GM21786 (cell line): ENCODE measurements around the gene CEP95.
"Not testable (repeated sequence)": the region's sequence is repeated elsewhere in the genome, so short reads cannot be mapped to it uniquely, and the experiment has no call there.

Experiments
- ATAC-seq: cut with Tn5 transposase; IDR thresholded peaks from one replicate; pipeline ENCODE4 v1.9.1; 2021; ENCODE audit not compliant: unreplicated experiment

The CEP95 gene

DNA sequence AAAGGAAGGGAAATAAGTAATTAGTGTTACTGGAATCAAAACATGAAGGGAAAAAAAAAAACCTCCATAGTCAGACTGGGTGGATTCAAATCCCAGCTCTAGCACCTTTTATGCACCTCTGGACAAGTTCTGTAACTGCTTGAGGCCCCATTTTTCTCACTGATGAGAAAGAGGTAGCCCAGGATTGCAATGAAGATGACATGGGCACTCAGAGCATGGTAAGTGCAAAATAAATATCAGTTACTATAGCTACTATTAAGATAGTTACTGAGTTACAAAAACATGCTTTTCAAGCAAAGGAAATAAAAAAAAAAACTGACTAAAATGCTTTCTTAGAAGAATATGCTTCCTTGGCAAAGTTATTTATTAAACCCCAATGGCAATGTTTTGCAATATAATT is 58.8 kb downstream of the CEP95 start:
- no peak for ATAC-seq

DNA sequence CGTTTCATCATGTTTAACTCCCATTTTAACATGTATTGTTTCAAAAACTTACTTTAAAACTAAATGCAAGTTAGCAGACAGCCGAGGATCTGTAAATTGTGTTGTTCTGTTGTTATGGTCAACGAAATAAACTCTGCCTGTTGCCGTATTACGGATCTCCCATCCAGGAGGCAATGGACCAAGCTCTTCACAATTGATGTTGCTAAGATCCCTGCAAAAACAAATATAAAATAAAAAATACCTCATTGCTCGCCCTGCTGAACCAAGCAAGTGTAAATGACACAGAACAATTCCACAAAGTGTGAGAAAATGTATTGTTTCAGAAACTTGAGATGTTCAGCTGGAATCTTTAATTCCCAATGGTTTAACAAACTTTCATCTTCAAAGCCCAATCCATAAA is 65.0 kb downstream of the CEP95 start:
- ATAC-seq: no peak

DNA sequence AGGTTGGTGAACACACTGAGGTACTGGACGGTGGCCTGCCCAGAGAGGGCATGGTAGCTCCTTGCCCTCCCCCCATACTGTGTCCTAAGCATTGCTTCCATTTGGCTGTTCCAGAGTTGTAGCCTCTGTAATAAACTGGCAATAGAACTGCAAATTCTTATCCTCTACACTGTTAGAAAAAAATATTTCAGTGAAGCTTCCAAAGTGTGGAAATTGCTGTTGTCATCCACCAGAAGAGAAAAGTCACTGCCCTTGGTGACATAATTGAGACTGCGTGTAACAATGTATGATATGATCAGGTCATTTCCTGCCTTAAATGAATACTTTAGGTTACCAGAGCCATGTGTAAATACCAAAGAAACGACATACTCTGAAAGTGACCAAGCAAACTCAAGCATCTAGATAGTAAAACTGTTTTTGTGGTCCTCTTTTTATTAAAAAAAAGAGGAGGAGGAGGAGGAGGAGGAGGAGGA is 65.9 kb downstream of the CEP95 start:
- ATAC-seq: no peak

- no peak for ATAC-seq
Measured at GRCh38 chr17:64573214-64573613, 66.4 kb downstream of the CEP95 start.

DNA sequence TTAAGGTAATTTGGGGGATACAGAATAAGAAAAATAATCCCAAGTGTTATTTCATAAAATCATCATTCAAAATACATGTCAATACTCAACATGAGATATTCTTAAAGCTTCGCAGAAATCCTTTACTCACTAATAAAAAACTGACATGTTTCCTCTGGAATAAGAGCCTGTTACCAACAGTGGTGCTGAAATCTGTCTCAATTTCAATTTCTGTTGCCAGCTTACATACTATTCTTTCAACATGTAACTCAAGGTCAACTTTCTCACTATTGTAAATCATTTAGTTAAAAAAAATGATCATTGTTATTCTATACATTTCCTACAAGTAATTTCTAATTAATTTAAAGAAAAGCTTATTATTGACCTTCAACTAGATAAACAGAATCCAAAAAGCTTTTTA is 67.9 kb downstream of the CEP95 start:
- no peak for ATAC-seq

DNA sequence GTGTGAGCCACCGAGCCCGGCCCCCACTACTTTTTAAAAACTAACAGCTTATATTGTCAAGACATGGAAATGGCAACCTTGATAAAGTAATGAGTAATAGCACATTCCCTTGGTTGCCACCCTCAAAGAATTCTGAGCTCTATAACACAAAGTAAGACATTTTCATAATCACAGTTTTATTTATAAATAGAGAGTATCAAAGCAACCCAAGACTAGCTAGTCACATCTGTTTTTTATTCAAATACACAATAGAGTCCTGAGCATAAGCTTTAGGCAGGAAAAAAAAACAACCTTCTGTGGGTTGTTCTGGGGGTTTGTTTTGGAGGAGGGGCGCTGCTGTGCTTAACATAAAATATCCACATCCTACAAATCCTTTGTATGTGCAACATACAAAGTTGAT is 68.7 kb downstream of the CEP95 start:
- ATAC-seq: no peak

DNA sequence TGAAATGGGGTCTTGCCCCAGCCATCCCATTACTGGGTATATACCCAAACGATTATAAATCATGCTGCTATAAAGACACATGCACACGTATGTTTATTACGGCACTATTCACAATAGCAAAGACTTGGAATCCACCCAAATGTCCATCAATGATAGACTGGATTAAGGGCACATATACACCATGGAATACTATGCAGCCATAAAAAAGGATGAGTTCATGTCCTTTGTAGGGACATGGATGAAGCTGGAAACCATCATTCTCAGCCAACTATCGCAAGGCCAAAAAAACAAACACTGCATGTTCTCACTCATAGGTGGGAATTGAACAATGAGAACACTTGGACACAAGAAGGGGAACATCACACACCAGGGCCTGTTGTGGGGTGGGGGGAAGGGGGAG is 70.2 kb downstream of the CEP95 start:
- ATAC-seq: not testable (repeated sequence)

GRCh38 chr17:64579917-64580316 is 73.1 kb downstream of the CEP95 start:
- no peak for ATAC-seq

DNA sequence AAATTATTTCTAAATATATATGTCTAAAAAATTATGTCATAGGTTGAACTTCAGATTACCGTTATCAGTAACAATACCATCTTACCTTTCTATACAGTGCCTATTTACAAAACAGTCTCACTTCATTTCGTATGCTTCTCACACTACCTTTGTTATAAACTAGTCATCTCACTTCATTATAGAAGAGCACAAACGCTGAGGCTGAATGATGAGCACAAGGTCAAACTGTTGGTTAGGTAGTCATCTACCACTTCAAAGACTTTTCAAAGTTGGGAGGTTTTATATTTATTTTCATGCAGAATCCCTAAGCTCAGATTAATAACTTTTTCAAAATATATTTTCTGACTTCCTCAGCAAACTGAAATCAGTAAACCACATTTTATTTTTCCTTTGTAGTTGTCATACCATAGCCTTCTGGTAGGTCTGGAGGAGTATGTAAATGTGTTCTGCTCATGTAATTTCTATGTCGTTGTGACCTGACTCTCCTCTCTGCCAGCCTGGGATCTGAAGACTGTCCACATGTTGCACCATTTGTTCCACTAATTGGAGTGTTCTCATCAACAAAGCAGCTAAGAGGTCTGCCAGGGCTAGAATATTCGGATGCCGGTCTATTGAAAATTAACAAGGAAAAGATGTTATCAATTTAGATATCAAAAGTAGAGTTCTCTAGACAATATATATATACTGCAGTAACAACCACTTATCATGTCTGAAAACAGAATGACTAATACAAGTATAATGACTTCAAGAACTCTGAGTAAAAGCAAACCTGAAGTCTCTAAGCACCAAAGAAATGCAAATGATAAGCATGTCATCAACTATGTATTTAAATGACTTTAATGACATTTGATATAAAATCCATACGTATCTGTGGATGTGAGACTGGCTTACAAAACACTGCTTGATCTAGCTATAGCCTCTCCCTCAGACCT is 73.9 kb downstream of the CEP95 start:
- ATAC-seq: no peak

- ATAC-seq: no peak
Measured at GRCh38 chr17:64583038-64583437, 76.3 kb downstream of the CEP95 start.

- ATAC-seq: no peak
Measured at GRCh38 chr17:64585146-64585545, 78.4 kb downstream of the CEP95 start.
